NCI-H187 treated with DMSO at 0.1 percent for 48 hours (cell line): Measurements from ENCODE around the gene ABHD1.
"Not testable (repeated sequence)": the region's sequence is repeated elsewhere in the genome, so short reads cannot be mapped to it uniquely, and the experiment has no call there.

Experiments
- DNase-seq: peaks from one replicate; lab custom pipeline; 2025; lab: John Stamatoyannopoulos, UW

Gene ABHD1

DNA sequence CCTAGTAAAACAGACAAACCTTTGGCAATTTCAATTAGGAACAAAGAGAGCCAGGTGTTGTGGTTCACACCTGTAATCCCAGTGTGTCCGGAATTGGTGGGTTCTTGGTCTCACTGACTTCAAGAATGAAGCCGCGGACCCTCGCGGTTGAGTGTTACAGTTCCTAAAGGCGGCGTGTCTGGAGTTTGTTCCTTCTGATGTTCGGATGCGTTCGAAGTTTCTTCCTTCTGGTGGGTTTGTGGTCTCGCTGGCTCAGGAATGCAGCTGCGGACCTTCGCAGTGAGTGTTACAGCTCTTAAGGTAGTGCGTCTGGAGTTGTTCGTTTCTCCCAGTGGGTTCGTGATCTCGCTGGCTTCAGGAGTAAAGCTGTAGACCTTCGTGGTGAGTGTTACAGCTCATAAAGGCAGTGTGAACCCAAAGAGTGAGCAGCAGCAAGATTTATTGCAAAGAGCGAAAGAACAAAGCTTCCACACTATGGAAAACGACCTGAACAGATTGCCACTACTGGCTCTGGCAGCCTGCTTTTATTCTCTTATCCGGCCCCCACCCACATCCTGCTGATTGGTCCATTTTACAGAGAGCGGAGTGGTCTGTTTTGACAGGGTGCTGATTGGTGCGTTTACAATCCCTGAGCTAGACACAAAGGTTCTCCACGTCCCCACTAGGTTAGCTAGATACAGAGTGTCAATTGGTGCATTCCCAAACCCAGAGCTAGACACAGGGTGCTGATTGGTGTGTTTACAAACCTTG, 12.8 kb upstream of the ABHD1 start:
- DNase-seq, result not testable (repeated sequence)

- not testable (repeated sequence) for DNase-seq
Observed at GRCh38 chr2:27111392-27112078, 12.1 kb upstream of the ABHD1 start.

DNA sequence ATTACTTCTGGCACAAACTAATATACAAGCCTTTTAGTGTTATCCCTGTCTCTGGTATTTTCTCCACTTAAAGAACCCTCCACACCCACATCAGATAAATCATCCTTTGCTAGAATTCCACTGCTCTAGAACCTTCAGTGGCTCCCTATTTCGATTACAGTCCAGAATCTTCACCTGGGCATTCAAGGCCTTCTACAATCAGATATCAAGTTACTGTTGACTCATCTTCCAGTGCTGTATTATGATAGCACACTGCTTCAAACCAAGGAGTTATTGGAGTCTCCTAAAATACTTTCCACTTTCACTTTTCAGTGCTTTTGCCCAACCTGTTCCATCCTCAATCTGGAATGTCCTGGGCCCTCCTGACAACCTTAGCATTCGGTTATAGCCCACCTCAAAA, 8.1 kb upstream of the ABHD1 start:
- no peak for DNase-seq

GRCh38 chr2:27117995-27118524, 5.6 kb upstream of the ABHD1 start:
- DNase-seq, result no peak

- DNase-seq, result no peak
Observed at GRCh38 chr2:27118525-27119329, 4.9 kb upstream of the ABHD1 start, which contains the start of gene CGREF1. Gene CGREF1, minus strand, starts transcription at chr2:27119128. Its CDS starts 14,762 bp downstream, at chr2:27104366.

DNA sequence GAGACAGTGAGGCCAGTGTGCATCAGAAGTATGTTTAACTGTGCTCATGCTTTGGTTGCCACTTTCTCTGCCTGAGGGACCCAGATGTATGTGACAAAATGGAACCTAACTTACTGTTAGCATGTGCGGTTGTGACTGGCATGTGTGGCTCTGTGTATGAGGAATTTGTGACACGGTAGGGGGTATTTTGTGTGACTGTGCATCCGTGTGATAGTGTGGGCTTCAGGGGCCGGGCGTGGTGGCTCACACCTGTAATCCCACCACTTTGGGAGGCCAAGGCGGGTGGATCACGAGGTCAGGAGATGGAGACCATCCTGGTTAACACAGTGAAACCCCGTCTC, 4.3 kb upstream of the ABHD1 start:
- DNase-seq, result not testable (repeated sequence)

GRCh38 chr2:27121906-27122305, 1.7 kb upstream of the ABHD1 start:
- no peak for DNase-seq

DNA sequence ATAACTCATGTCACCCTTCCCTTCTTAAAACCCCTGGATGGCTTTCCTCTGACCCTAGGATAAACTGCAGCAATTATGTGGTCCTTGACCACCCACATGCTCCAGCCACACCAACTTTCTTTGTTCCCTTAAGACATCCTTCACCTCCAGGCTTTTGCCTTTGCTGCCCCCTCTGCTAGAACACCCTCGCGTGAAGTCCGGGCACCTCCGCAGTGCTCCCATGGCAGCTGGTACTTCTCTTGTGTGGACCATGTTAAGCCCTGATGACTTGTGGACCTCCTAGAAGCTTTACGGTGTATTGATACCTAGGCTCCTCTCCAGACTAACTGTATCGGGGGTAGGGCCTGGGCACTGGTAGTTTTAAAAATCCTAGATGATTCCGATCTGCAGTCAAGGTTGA, 824 bp upstream of the ABHD1 start:
- DNase-seq, result no peak

GRCh38 chr2:27125104-27125503, 1.5 kb downstream of the ABHD1 start:
- no peak for DNase-seq

GRCh38 chr2:27126252-27126710, 2.7 kb downstream of the ABHD1 start:
- DNase-seq, result no peak

DNA sequence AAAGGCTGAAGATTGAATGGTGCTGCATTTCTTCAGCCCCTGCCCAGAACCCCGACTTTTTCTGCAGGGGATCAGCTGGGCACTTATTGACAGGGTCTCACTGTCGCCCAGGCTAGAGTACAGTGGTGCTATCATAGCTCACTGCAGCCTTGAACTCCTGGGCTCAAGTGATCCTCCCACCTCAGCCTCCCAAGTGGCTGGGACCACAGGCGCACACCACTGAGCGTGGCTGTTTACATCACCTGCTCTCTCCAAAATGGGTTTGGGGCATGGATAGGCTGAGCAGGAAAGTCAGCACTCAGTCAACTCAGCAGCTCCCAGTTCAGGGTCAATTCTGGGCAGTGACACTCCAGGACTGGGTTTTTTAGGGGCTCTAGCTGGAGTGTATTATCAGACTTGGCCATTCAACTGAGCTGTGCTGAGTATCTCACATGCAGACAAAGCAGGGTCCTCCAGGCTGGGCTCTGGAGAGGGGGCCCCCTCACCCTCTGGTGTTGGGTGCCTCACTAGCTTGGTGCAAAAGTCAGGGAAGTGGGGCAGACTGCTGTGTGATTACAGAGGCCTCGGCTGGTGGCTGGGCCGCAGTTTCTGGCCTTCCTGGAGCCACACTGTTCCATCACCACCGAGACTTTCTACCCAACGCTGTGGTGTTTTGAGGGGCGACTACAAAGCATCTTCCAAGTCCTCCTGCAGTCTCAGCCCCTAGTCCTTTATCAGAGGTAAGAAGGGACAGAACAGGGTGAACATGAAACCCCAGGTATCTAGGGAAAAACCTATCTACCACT, 4.5 kb downstream of the ABHD1 start:
- DNase-seq, result no peak

DNA sequence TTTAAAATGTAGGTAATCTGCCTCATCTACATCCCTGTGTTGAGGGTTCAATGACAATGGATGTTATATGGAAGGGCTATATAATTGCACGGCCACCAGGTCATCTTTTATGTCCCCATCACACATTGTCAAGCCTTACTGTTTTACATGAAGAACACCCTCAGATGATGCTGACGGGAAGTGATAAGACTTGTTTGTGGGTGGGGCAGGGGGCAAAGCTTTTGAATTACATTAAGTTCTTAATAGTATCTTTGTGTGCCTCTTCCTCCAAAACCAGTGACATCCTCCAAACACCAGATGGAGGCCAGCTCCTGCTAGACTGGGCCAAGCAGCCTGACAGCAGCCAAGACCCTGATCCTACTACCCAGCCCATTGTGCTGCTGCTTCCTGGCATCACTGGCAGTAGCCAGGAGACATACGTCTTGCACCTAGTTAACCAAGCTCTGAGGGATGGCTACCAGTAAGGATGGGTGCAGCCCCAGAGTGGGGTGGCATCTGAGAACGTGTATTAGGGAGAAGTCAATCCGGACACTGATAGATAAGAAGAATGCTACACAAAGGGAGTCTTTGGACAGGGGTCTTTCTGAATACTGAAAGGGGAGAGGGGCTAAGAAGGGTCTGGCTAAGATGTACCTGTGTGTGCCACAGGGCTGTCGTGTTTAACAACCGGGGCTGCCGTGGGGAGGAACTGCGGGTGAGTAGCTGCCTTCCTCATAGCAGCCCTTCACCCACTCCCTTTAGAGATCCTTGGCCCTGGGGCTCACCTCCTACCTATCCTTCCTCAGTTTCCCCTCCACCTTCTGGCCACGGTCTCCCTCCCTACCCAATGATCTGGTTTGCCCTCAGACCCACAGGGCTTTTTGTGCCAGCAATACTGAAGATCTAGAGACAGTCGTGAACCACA, 5.3 kb downstream of the ABHD1 start:
- DNase-seq, result no peak

GRCh38 chr2:27130396-27130795, 6.8 kb downstream of the ABHD1 start:
- DNase-seq, result no peak

GRCh38 chr2:27131429-27131828, 7.8 kb downstream of the ABHD1 start:
- DNase-seq, result no peak

- DNase-seq, result no peak
Observed at GRCh38 chr2:27133195-27133875, 9.7 kb downstream of the ABHD1 start.

- peak; percentile 72 for DNase-seq
Observed at GRCh38 chr2:27133905-27134780, 10.5 kb downstream of the ABHD1 start, which contains the start of gene PREB. Gene PREB, minus strand, starts transcription at chr2:27134636. Its CDS starts 215 bp downstream, at chr2:27134421.

- no peak for DNase-seq
Observed at GRCh38 chr2:27134781-27135477, 11.3 kb downstream of the ABHD1 start.

DNA sequence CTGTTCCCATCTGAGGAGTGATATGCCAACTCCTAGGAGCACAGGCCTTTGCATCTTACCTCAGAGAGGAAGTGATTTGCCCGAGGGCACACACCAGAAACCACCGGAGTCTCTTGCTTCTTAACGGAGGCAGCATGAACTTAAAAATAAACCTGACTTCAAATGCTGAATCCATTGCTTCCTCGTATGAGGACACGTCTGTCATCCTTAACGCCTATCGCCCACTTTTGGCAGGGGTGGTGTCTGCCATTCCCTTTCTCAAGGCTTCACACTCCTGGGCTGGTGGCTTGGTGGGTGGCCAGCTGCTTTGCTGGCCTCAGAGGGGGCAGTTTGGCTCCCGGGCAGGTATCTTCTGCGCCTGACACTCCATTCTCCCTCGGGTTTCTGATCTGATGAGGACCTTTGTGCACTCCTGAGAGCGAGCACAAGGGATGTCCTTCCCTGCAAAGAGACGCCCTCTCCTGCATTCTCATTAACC, 11.9 kb downstream of the ABHD1 start:
- DNase-seq, result no peak
